GM21825 (cell line): ENCODE measurements around the gene SULF2.

Source experiments
- ATAC-seq: cut with Tn5 transposase; IDR thresholded peaks from one replicate; pipeline ENCODE4 v1.9.1; 2021; ENCODE audit warnings: mild to moderate bottlenecking, moderate library complexity; ENCODE audit not compliant: unreplicated experiment

Gene SULF2

GRCh38 chr20:47691625-47692024, 93.7 kb downstream of the SULF2 start:
- no peak for ATAC-seq

DNA sequence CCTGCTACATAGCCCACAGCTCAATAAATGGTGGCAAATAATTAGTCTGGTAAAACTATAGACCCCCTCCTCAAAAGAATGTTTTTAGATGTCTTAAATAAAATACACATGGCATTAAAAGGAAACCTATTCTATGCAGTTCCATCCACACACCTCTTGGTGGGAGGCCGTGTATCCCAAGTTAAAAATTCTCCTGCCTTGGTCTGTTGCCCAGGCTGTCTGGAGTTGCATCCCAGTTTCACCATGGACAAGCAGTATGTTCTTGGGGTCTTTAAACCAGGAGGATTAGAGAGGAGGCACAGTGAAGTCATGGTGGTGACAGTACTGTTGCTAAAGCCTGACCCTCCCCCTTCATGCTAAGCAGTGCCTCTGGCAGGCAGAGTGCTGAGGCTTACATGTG, 95.5 kb downstream of the SULF2 start:
- no peak for ATAC-seq

DNA sequence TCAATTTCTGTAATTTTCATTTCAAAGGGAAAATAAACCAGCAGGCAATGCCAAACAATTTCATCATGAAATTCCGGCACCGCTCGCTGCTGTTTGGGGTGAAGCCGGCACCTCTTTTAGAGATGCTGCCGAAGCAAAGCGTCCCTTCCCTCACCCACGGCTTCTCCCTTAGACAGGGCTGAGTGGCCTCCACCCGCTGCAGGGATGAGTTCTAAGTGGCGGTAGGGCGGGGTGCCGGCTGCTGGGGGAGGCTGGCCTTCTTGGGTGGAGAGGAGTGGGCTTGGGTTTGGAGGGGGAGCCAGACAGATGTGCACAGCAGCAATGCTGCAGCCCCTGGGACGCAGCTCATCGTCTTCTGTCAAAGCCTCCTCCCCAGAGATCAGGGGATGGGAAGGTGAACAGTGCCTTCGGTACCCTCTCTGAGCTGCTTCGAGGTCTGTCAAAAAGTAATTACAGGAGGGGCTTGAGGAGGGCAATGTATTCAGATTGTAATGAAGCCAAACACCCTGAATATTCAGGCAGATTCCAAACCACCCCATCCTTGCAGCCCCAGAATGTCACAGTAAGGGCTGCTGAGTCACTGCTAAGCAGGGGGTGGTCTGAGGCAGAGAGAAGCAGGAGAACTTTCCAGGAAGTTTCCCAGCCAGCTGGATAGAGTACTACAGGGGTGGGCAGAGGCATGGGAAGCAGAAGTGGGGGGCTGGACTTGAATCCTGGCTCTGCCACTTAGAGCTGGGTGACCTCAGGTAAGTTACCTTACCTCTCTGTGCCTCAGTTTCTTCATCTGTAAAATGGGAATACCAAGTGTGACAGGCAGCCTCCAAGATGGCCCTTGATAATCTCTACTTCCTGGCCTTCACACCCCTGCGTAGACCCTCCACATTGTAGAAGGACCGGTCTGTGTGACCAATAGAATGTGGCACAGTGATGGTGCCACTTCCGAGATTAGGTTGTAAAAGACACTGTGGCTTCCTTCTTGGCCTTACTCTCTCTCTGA, 96.6 kb downstream of the SULF2 start:
- ATAC-seq: no peak

- ATAC-seq: no peak
These were observed 97.9 kb downstream of the SULF2 start for GRCh38 chr20:47687095-47687987.

DNA sequence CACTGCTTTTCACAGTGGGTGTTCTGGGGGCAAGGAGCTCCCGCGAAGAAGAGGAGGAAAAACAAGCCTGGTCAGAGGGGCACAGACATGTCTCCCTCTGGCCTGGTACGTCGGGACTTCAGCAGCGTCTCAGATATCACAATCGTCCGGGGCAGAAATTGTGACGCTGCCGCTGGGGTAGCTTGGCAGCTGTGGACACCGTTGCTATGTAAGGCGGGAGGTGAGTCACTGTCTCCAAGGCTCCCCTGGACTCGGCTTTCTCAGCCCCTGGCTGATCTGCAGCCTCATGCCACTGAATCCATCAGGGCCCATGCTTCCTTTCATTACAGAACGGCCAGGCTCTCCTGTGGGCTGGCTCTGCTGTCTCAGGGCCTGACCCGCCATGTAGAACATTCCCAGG, 98.7 kb downstream of the SULF2 start:
- no peak for ATAC-seq

DNA sequence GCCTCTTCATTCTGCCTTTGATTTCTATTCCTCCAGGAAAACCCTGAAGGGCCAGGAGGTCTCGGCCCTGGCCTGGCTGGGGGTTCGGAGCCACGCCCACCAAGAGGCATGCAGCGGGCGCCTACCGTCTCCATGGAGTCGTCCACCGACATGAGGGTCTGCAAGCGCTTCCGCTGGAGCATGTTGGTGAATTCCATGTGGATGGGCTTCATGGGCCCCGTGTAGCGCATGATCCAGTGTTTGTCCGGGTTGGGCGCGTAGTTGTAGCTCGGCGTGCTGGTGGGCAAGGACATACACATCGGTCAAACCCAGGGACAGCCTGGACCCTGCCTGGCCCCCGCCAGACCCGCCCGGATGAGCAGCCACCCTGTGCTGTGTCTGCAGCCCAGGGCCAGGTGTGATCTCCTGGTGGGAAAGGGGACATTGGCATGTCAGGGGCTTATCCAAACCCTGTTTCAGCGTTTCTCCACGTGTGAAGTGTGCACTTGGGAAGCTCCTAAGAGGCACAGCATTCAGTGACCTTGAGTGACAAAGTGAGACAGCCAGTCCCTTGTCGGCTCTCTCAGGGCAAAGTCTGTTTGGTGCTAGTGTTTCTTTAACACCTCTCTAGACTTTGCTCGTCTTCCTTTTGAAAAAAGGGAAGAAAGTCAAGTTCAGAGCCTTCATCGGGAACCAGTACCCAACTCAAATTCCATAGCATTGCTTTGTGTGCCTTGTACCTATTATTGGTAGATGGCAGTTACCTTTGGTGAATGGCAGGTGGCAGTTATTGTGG, 100.8 kb downstream of the SULF2 start:
- ATAC-seq: no peak

DNA sequence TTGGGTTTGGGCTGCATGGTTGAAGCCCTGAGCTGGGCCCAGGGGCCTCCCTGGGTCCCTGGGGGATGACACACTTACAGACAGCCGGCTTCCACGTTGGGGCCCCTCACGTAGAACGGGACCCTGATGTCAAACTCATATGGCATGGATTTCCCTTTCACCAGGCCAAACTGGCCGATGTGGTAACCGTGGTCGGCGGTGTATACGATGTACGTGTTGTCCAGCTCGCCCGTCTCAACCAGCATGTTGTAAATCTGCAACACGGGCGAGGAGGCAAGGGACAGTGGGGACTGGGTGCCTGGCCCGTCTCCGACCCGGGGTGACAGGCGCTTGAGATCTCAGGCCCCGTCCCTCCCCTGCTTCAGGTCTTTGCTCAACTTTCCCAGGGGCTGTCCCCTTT, 102.4 kb downstream of the SULF2 start:
- ATAC-seq: no peak

GRCh38 chr20:47682028-47682783, 103.1 kb downstream of the SULF2 start:
- no peak for ATAC-seq

- ATAC-seq: no peak
These were observed 104.3 kb downstream of the SULF2 start for GRCh38 chr20:47680804-47681529.

- ATAC-seq: no peak
These were observed 105.8 kb downstream of the SULF2 start for GRCh38 chr20:47679462-47679861.

DNA sequence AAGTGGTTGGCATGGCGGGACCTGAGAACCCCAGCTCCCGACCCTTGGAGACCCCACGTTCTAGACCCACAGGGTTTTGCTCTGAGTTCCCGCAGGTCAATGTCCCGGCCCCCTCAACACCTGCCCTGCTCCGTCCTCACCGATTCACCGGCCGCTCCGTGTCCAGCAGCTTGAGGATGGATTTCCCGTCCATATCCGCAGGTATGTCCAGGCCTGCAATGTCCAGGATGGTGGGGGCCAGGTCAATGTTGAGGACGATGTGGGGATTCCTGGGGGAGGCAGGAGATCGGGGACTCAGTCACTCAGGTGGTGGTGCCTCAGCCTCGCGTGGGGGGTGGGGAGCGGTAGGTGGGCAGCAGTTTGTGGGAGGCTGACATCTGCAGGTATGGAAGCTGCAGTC, 106.7 kb downstream of the SULF2 start:
- no peak for ATAC-seq

- ATAC-seq: no peak
These were observed 107.4 kb downstream of the SULF2 start for GRCh38 chr20:47677635-47678453.

DNA sequence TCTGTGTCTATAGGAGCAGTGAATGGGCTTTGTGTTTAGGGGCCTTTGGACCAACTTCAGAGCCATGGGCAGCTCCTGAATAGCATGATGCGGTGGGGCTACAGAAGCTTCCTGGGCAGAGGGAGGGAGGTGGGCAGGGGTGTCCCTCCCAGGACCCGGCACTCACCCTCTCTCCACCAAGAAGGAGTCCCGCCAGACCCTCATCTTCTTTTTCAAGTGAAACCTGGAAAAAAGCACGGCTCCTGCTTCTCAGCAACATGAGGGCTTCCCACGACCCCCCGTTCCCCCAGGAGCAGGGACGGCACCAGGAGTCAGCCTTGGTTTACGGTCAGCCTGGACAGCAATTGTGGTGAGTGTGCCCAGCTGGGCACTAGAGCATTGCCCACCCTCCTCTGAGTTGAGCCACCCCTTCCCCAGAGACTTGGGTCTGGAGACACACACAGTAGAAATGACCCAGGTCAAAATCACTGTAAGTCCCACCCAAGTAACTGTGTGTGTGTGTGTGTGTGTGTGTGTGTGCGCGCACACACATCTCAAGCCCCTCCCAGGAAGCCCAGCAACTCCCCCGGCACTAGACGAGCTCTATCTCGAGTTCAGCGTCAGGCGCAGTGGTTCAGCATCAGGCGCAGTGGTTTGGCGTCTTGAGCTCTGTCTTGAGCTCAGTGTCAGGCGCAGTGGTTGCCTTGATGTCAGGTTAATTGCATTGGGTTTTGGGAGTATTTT, 108.2 kb downstream of the SULF2 start:
- no peak for ATAC-seq

DNA sequence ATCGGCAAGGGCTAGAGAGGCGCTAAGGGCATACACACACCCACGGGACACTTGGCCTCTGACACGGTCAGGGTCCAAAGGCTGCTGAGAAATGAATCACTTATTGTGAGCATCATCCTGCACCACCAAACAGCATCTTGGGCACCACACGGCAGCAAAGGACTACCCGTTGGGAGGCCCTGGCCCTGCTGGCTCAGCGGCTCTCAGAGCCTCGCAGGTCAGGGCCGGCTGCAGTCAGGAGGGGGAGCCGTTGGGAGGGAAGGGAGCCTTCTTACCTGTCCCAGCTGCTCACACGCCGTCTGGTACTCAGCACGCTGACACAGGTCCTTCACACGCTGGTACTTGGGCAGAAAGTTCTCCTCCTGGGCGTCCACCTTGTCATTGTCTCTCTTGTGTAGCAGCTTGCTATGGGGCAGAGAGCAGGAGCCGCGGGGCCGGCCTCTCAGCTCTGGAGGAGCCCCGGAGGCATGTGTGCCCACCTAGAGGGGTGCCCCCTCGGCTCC, 109.0 kb downstream of the SULF2 start:
- ATAC-seq: no peak

DNA sequence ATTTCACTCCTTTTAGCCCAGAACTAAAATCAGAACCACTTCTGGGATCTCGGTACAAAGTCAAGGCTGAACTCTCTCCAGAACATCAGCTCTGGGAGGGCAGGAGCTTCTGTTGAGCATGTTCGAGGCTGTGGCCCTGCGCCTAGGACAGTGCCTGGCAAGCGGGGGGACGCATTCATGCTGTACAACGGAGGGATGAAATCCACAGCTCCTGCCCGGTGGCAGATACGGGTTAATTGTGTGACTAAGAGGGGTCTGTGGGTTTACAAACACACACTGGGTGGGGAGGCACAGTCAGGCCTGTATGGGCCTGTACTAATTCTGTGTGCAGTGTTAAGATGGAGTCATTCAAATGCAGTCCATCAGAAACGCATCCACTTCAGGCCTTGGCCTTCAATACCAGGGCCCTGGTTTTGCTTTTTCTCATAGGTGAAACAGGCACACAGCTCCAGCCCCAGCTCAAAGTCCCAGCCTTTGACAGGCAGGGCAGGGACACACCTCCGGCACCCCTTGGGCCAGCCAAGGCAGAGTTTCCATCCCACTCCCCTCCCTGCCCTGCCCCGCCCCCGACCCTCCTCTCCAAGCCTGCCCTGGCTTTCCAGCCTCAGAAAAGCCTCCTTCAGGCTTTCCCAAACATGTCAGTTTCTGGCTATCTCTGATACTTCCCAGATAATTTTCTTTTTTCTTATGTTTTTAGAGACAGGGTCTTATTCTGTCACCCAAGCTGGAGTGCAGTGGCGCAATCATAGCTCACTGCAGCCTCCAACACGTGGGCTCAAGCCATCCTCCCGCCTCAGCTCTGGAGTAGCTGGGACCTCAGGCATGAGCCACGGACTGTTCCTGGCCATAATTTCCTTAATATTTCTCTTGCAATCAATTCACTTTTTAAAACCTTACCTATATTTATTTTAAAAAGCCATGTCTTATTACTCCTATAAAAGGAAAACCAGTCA, 109.8 kb downstream of the SULF2 start:
- ATAC-seq: no peak

DNA sequence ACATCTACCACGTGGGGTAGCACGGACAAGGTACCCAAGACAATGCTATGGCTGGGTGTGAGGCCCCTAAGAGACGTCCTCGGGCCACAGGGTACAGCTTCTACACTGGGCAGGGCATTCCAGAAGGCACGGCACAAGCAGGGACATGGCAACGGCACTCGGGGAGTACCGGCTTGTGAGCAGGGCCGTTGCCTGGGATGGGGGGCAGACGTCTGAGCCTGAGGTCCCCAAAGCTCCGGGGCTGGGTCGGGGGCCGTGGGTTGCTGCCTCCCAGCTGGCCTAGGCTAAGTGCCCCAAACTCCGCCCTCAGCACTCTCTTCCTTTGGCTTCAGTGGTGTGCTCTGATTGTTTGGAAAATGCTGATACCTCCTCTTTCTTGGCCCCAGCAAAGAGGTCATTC, 110.6 kb downstream of the SULF2 start:
- ATAC-seq: no peak

DNA sequence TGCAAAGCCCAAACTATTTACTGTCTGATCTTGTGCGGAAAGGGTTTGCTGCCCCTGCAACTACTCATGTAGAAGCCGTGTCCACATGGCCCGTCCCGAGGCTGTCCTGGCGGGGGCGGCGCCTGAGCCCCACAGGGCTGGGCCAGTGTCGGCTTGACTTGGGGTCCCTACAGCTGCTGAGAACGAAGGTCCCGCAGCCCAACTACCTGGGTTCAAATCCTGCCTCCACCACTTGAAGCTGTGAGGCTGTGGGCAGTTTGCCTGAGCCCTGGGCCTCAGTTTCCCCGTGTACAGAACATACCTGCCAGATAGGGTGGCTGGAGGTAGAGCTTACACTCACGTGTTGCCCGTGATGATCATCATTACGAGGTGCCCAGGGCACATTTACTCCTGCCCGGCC, 111.1 kb downstream of the SULF2 start:
- no peak for ATAC-seq
